Neural cell (in vitro differentiated cells): ENCODE data around the gene TPCN1.

ENCODE experiments used
- EP300 ChIP-seq: fragments of 450-650 bp; conservative IDR thresholded peaks from 2 replicates; pipeline ENCODE4 v1.6.1; 2014; ENCODE audit warnings: antibody characterized with exemption, mild to moderate bottlenecking, moderate library complexity; ENCODE audit not compliant: poor library complexity, severe bottlenecking
- EZH2 ChIP-seq: fragments of 200-600, 300-800 bp; shearing (Covaris generic), sonication (generic); IDR thresholded peaks from 2 replicates; pipeline ENCODE4 v1.6.1; 2014; ENCODE audit warnings: antibody characterized with exemption, low read length, borderline replicate concordance, mild to moderate bottlenecking; ENCODE audit not compliant: insufficient read depth, poor library complexity, severe bottlenecking
- MXI1 ChIP-seq: fragments of 450-650 bp; conservative IDR thresholded peaks from 2 replicates; pipeline ENCODE4 v1.6.1; 2014; ENCODE audit warnings: antibody characterized with exemption, mild to moderate bottlenecking; ENCODE audit not compliant: poor library complexity, severe bottlenecking
- POLR2AphosphoS5 ChIP-seq: IDR thresholded peaks from 2 replicates; pipeline ENCODE4 v1.6.1; 2012
- RAD21 ChIP-seq: fragments of 450-650 bp; conservative IDR thresholded peaks from 2 replicates; pipeline ENCODE4 v1.6.1; 2014; ENCODE audit warnings: antibody characterized with exemption, mild to moderate bottlenecking, moderate library complexity
- SMC3 ChIP-seq: fragments of 450-650 bp; conservative IDR thresholded peaks from 2 replicates; pipeline ENCODE4 v1.6.1; 2014; ENCODE audit warnings: antibody characterized with exemption, mild to moderate bottlenecking, moderate library complexity; ENCODE audit not compliant: poor library complexity
- TF ChIP-seq, protein P1 (sequence below): fragments of 450-650 bp; IDR thresholded peaks from 2 replicates; pipeline ENCODE4 v1.5.1; 2014; ENCODE audit warnings: antibody characterized with exemption, mild to moderate bottlenecking, moderate library complexity; ENCODE audit not compliant: poor library complexity, severe bottlenecking

DNA sequence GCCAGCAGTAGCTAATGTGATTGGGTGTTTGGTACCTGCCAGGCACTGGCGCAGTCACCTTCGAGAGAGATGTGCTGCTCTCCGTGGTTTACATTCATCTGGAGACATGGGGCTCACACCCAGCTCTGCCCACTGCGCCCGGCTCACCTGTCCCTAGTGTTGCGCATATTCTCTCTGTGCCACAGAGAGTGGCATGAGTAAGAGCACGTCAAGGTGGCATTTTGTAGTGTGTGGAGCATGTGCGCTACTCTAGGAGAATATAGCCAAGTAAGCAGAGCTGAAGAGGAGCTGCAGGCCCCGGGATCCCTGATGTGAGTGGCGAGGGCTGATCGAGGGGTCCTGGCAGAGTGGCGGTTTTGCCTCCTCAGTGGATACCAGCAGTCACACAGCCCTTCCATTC lies 46.9 kb downstream of the TPCN1 start:
- no peak for TF ChIP-seq POLR2AphosphoS5
- TF ChIP-seq, protein P1, sequence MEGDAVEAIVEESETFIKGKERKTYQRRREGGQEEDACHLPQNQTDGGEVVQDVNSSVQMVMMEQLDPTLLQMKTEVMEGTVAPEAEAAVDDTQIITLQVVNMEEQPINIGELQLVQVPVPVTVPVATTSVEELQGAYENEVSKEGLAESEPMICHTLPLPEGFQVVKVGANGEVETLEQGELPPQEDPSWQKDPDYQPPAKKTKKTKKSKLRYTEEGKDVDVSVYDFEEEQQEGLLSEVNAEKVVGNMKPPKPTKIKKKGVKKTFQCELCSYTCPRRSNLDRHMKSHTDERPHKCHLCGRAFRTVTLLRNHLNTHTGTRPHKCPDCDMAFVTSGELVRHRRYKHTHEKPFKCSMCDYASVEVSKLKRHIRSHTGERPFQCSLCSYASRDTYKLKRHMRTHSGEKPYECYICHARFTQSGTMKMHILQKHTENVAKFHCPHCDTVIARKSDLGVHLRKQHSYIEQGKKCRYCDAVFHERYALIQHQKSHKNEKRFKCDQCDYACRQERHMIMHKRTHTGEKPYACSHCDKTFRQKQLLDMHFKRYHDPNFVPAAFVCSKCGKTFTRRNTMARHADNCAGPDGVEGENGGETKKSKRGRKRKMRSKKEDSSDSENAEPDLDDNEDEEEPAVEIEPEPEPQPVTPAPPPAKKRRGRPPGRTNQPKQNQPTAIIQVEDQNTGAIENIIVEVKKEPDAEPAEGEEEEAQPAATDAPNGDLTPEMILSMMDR: no peak
- TF ChIP-seq EP300: no peak
- no peak for TF ChIP-seq MXI1
- TF ChIP-seq SMC3: no peak
- no peak for TF ChIP-seq EZH2
- no peak for TF ChIP-seq RAD21
